Liver (tissue), 9 donors: ENCODE measurements around the gene PCDHA5. TPM values are rescaled to one million over a fixed set of nuclear protein-coding genes. Genes with fewer than 3 reads are reported as not detected.

ENCODE experiments used
- DNase-seq: peaks from one replicate; pipeline ENCODE4 v3.0.0-alpha.2; 2017; ENCODE audit warnings: low spot score
- H3K27ac ChIP-seq, 2 donors: one replicate each; pipeline ENCODE4 v1.7.0; 2013; ENCODE audit warnings: inconsistent platforms in 2 of 2, low read length in 2 of 2, control low read depth in 1 of 2, low read depth in 1 of 2, mild to moderate bottlenecking in 1 of 2
- H3K27me3 ChIP-seq, 4 donors: one replicate each; pipeline versions ENCODE4 v1.6.1 to v1.7.0; 2013; ENCODE audit warnings: low read length in 3 of 4, inconsistent platforms in 1 of 4, mild to moderate bottlenecking in 1 of 4, moderate library complexity in 1 of 4; ENCODE audit not compliant: control insufficient read depth in 4 of 4, insufficient read depth in 4 of 4
- H3K36me3 ChIP-seq, 4 donors: one replicate each; pipeline versions ENCODE4 v1.6.1 to v1.7.0; 2013; ENCODE audit warnings: low read length in 3 of 4, mild to moderate bottlenecking in 3 of 4, low read depth in 1 of 4, moderate library complexity in 1 of 4; ENCODE audit not compliant: control insufficient read depth in 4 of 4, insufficient read depth in 3 of 4
- H3K4me1 ChIP-seq, 4 donors: one replicate each; pipeline versions ENCODE4 v1.6.1 to v1.7.0; 2013; ENCODE audit warnings: low read length in 3 of 4, mild to moderate bottlenecking in 3 of 4, moderate library complexity in 1 of 4; ENCODE audit not compliant: control insufficient read depth in 4 of 4, insufficient read depth in 4 of 4
- H3K4me3 ChIP-seq, 3 donors: one replicate each; pipeline versions ENCODE4 v1.6.1 to v1.7.0; 2013; ENCODE audit warnings: low read length in 3 of 3, control low read depth in 1 of 3, low read depth in 1 of 3, mild to moderate bottlenecking in 1 of 3
- H3K9ac ChIP-seq, 2 donors: one replicate each; pipeline ENCODE4 v1.7.0; 2013; ENCODE audit warnings: low read length in 2 of 2, mild to moderate bottlenecking in 2 of 2, moderate library complexity in 2 of 2, control low read depth in 1 of 2, low read depth in 1 of 2
- H3K9me3 ChIP-seq, 4 donors: one replicate each; pipeline versions ENCODE4 v1.6.1 to v1.7.0; 2013; ENCODE audit warnings: low read length in 3 of 4; ENCODE audit not compliant: control insufficient read depth in 4 of 4
- ATF3 ChIP-seq: IDR thresholded peaks from 2 replicates; pipeline ENCODE4 v1.6.1; 2016; ENCODE audit warnings: antibody characterized with exemption
- CTCF ChIP-seq: fragments of 150-350 bp; IDR thresholded peaks from 2 replicates; pipeline ENCODE4 v1.5.1; 2017; ENCODE audit warnings: improper control_type of control experiment, low read depth, low read length; ENCODE audit not compliant: missing input control
- EGR1 ChIP-seq, 2 donors: IDR thresholded peaks; 2 replicates each; pipeline ENCODE4 v1.6.1; 2016 to 2018; ENCODE audit warnings: antibody characterized with exemption in 2 of 2, low read depth in 2 of 2
- FOXA1 ChIP-seq: IDR thresholded peaks from 2 replicates; pipeline ENCODE4 v1.6.1; 2016; ENCODE audit warnings: antibody characterized with exemption
- FOXA2 ChIP-seq: IDR thresholded peaks from 2 replicates; pipeline ENCODE4 v1.6.1; 2016; ENCODE audit warnings: antibody characterized with exemption
- HNF4A ChIP-seq, 2 donors: conservative IDR thresholded peaks; 2 replicates each; pipeline ENCODE4 v1.6.1; 2016; ENCODE audit warnings: antibody characterized with exemption in 2 of 2, mild to moderate bottlenecking in 2 of 2
- HNF4G ChIP-seq: IDR thresholded peaks from 2 replicates; pipeline ENCODE4 v1.6.1; 2016; ENCODE audit warnings: antibody characterized with exemption
- NR2F2 ChIP-seq: IDR thresholded peaks from 2 replicates; pipeline ENCODE4 v1.6.1; 2016; ENCODE audit warnings: antibody characterized with exemption
- RXRA ChIP-seq, 2 donors: IDR thresholded peaks; 2 replicates each; pipeline ENCODE4 v1.6.1; 2017 to 2018; ENCODE audit warnings: antibody characterized with exemption in 2 of 2, mild to moderate bottlenecking in 1 of 2
- YY1 ChIP-seq: IDR thresholded peaks from 2 replicates; pipeline ENCODE4 v1.6.1; 2016; ENCODE audit warnings: antibody characterized with exemption, mild to moderate bottlenecking
- ZBTB33 ChIP-seq: IDR thresholded peaks from 2 replicates; pipeline ENCODE4 v1.6.1; 2016; ENCODE audit warnings: antibody characterized with exemption
- WGBS: extraction: QIAGEN DNeasy Blood & Tissue Kit; methylation state at CpG from one replicate; pipeline ENCODE4 v1.1.7; 2013; 5-methylcytosine and 5-hydroxymethylcytosine counted together
- polyA plus RNA-seq, 2 donors: library from polyadenylated mRNA; stranded (reverse) in 1 of 2; unstranded in 1 of 2; fragments of 200-250 nt in 1 of 2; fragments of >200 nt in 1 of 2; fragmentation: Nextera tagmentation in 1 of 2; extraction: Ambion mirVana in 1 of 2; gene quantifications; one replicate each; pipeline versions ENCODE4 v1.2.1 to v1.2.3, GENCODE V29; 2013 to 2015
- total RNA-seq, 2 donors: library from RNA; depleted of rRNA; stranded (reverse); fragments of >200 nt; gene quantifications; one replicate each; pipeline ENCODE4 v1.2.3, GENCODE V29; 2014
- donor health status: healthy.
- donor health status: healthy.
- donor health status: healthy.
- donor health status: healthy.
- donor health status: healthy.

PCDHA5 gene
- total and polyA plus RNA-seq, 4 donors = under 0.01 TPM; not detected in 3

GRCh38 chr5:140855772-140856674, 34.6 kb downstream of the PCDHA5 start, which contains the start of gene PCDHA10:
PCDHA10 (plus strand) TSS chr5:140855897; CDS start chr5:140856049, 152 bp downstream.
- WGBS = 22% methylated on average over 44 of the region's 44 CpGs
- peaks cover 0 to 4% (median 0%) of the 10 kb centered on the region in 4 donors for H3K36me3 ChIP-seq
- DNase-seq = no peak
- peaks cover 0 to 8% (median 3%) of the 10 kb centered on the region in 4 donors for H3K27me3 ChIP-seq
- H3K4me1 ChIP-seq = no peaks in the 10 kb centered on the region
- no peak within 1 kb of the TSS for H3K27ac ChIP-seq
- no peak within 1 kb of the TSS for H3K9ac ChIP-seq
- H3K9me3 ChIP-seq = peaks cover 18 to 20% (median 19%) of the 10 kb centered on the region in 4 donors
- H3K4me3 ChIP-seq = no peak within 1 kb of the TSS
- TF ChIP-seq YY1 (no peak), FOXA2 (no peak), ATF3 (no peak), FOXA1 (no peak), CTCF (no peak), HNF4A (conservative IDR thresholded peaks at IDR 0.05) (no peak), ZBTB33 (no peak)

- no peak for DNase-seq
- peaks cover 0 to 12% (median 4%) of the 10 kb centered on the region in 4 donors for H3K27me3 ChIP-seq
- WGBS = 51% methylated on average over 94 of the region's 94 CpGs
- H3K4me3 ChIP-seq = peak overlapping the region in 1 of 3 donors; percentile 30
- H3K9me3 ChIP-seq = peaks cover 18 to 33% (median 29%) of the 10 kb centered on the region in 4 donors
- H3K4me1 ChIP-seq = no peaks in the 10 kb centered on the region
- no peak for TF ChIP-seq FOXA2
- TF ChIP-seq HNF4G = no peak
- TF ChIP-seq RXRA (IDR thresholded peaks at IDR 0.05) = no peak
- H3K27ac ChIP-seq = no peak overlapping the region
- no peak overlapping the region for H3K9ac ChIP-seq
- peaks cover 0 to 4% (median 0%) of the 10 kb centered on the region in 4 donors for H3K36me3 ChIP-seq
Observed at GRCh38 chr5:140857177-140857986, 36.0 kb downstream of the PCDHA5 start.

GRCh38 chr5:140857987-140858240, 36.5 kb downstream of the PCDHA5 start:
- no peak overlapping the region for H3K27ac ChIP-seq
- no peak for DNase-seq

More at GRCh38 chr5:140857987-140858240, 36.5 kb downstream of the PCDHA5 start:
- 63% methylated on average over 22 of the region's 22 CpGs for WGBS
- Histone ChIP-seq H3K4me1 (no peaks in the 10 kb centered on the region), H3K27me3 (peaks cover 0 to 12% (median 4%) of the 10 kb centered on the region in 4 donors), H3K9me3 (peaks cover 23 to 37% (median 35%) of the 10 kb centered on the region in 4 donors), H3K36me3 (peaks cover 0 to 4% (median 0%) of the 10 kb centered on the region in 4 donors), H3K9ac (no peak overlapping the region), H3K4me3 (peak overlapping the region in 2 of 3 donors; percentile 18 to 30)
- TF ChIP-seq YY1 (no peak), ATF3 (no peak), HNF4G (no peak), NR2F2 (no peak), FOXA1 (no peak), EGR1 (IDR thresholded peaks at IDR 0.05; ENCODE audit: low read depth in 2 of 2) (no peak), ZBTB33 (no peak)
